PC-3 (cell line): Measurements from ENCODE around the gene LRCH4.

ENCODE experiments used
- EZH2 ChIP-seq: fragments of 300-600 bp; sonication (generic); IDR thresholded peaks from one replicate; pipeline ENCODE4 v1.6.1; 2017; ENCODE audit warnings: antibody characterized with exemption, mild to moderate bottlenecking, low read length; ENCODE audit not compliant: unreplicated experiment
- EZH2phosphoT487 ChIP-seq: fragments of 300-600 bp; sonication (generic); IDR thresholded peaks from 2 replicates; pipeline ENCODE4 v1.6.1; 2018; ENCODE audit warnings: mild to moderate bottlenecking, antibody characterized with exemption, low read length, borderline replicate concordance
- TF ChIP-seq, protein P1 (sequence below): fragments of 300-600 bp; sonication (generic); conservative IDR thresholded peaks from 2 replicates; pipeline ENCODE4 v1.5.1; 2017; ENCODE audit warnings: antibody characterized with exemption, low read depth, mild to moderate bottlenecking, low read length

DNA sequence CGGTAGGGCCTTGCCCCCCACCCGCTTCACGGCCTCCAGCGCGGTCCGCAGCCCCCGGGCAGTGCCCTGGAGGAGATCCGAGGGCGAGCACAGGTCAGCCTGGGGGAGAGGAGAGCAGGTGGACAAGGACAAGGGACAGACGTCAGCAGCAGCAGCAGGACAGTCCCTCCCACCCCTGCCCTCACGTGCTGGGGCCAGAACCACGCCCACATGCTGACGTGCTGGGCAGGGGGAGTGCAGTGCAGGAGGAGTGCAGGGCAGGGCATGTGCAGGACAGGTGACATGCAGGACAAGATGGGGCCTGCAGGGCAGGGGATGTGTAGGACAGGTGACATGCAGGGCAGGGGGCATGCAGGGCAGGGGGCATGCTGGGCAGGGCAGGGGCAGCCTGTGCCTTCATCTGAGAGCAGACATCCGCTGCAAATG, 10.7 kb downstream of the LRCH4 start:
- TF ChIP-seq EZH2: no peak
- TF ChIP-seq, protein P1, sequence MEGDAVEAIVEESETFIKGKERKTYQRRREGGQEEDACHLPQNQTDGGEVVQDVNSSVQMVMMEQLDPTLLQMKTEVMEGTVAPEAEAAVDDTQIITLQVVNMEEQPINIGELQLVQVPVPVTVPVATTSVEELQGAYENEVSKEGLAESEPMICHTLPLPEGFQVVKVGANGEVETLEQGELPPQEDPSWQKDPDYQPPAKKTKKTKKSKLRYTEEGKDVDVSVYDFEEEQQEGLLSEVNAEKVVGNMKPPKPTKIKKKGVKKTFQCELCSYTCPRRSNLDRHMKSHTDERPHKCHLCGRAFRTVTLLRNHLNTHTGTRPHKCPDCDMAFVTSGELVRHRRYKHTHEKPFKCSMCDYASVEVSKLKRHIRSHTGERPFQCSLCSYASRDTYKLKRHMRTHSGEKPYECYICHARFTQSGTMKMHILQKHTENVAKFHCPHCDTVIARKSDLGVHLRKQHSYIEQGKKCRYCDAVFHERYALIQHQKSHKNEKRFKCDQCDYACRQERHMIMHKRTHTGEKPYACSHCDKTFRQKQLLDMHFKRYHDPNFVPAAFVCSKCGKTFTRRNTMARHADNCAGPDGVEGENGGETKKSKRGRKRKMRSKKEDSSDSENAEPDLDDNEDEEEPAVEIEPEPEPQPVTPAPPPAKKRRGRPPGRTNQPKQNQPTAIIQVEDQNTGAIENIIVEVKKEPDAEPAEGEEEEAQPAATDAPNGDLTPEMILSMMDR: no peak
- no peak for TF ChIP-seq EZH2phosphoT487
